Tibial artery (tissue), 4 donors: ENCODE results near the gene STOM.

Source experiments
- DNase-seq, 2 donors: peaks; one replicate each; pipeline ENCODE4 v3.0.0-alpha.2; 2019
- H3K27ac ChIP-seq, 2 donors: fragments of 200-600 bp; sonication (generic) in 1 of 2; 1 replicate in 1 of 2; 2 replicates in 1 of 2; pipeline ENCODE4 v1.5.1; 2018 to 2019; ENCODE audit warnings: mild to moderate bottlenecking in 1 of 2
- H3K27me3 ChIP-seq, 2 donors: fragments of 200-600 bp; sonication (generic) in 1 of 2; one replicate each; pipeline versions ENCODE4 v1.5.1 to v1.6.0; 2016 to 2019
- H3K36me3 ChIP-seq, 3 donors: fragments of 200-600 bp; sonication (generic) in 2 of 3; one replicate each; pipeline ENCODE4 v1.5.1; 2016 to 2019; ENCODE audit warnings: mild to moderate bottlenecking in 2 of 3
- H3K4me1 ChIP-seq, 4 donors: fragments of 200-600 bp; sonication (generic) in 2 of 4; 1 replicate in 3 of 4; 2 replicates in 1 of 4; pipeline ENCODE4 v1.5.1; 2016 to 2019
- H3K4me3 ChIP-seq, 2 donors: fragments of 200-600 bp; sonication (generic) in 1 of 2; 1 replicate in 1 of 2; 2 replicates in 1 of 2; pipeline ENCODE4 v1.5.1; 2018 to 2019; ENCODE audit warnings: mild to moderate bottlenecking in 2 of 2
- H3K9me3 ChIP-seq, 3 donors: fragments of 200-600 bp; sonication (generic) in 1 of 3; one replicate each; pipeline ENCODE4 v1.5.1; 2016 to 2019
- CTCF ChIP-seq, 2 experiments: fragments of 200-600 bp in 1 of 2; fragments of 450-650 bp in 1 of 2; IDR thresholded peaks; one replicate each; pipeline ENCODE4 v1.5.1; 2017 to 2019; ENCODE audit warnings: antibody characterized with exemption in 2 of 2, mild to moderate bottlenecking in 1 of 2, moderate library complexity in 1 of 2
- intact Hi-C: fragments of 100-400 bp; cut with DNase I; formaldehyde crosslinking; loops from one replicate; pipeline ENCODE4 v1.15.0; 2023; ENCODE audit warnings: low total_unique reads

STOM gene

GRCh38 chr9:121331992-121332685 is 37.9 kb downstream of the STOM start:
- Histone ChIP-seq H3K27me3 (no peaks in the 10 kb centered on the region), H3K27ac (peak overlapping the region; percentile 76 to 95), H3K4me1 (peaks cover 0 to 80% (median 51%) of the 10 kb centered on the region in 4 donors), H3K4me3 (no peak overlapping the region), H3K9me3 (no peaks in the 10 kb centered on the region), H3K36me3 (peaks cover 59 to 85% (median 79%) of the 10 kb centered on the region in 3 donors)
- peak; percentile 52 to 67 for TF ChIP-seq CTCF (IDR thresholded peaks at IDR 0.05)
- DNase-seq, result no peak
- intact Hi-C loops, result no loop called here

GRCh38 chr9:121331549-121331948 is 38.5 kb downstream of the STOM start:
- H3K27ac ChIP-seq, result peak overlapping the region; percentile 76 to 95
- H3K9me3 ChIP-seq, result no peaks in the 10 kb centered on the region
- no peak for TF ChIP-seq CTCF (IDR thresholded peaks at IDR 0.05)
- no peak for DNase-seq
- peaks cover 0 to 86% (median 56%) of the 10 kb centered on the region in 4 donors for H3K4me1 ChIP-seq
- H3K27me3 ChIP-seq, result no peaks in the 10 kb centered on the region
- no peak overlapping the region for H3K4me3 ChIP-seq
- peaks cover 65 to 85% (median 79%) of the 10 kb centered on the region in 3 donors for H3K36me3 ChIP-seq
- intact Hi-C loops, result no loop called here

- Histone ChIP-seq H3K4me1 (peaks cover 0 to 89% (median 71%) of the 10 kb centered on the region in 4 donors), H3K27ac (peak overlapping the region; percentile 92 to 95), H3K9me3 (no peaks in the 10 kb centered on the region), H3K27me3 (no peaks in the 10 kb centered on the region), H3K4me3 (no peak overlapping the region), H3K36me3 (peaks cover 81 to 94% (median 86%) of the 10 kb centered on the region in 3 donors)
- intact Hi-C loops, result no loop called here
- no peak for DNase-seq
- no peak for TF ChIP-seq CTCF (IDR thresholded peaks at IDR 0.05)
These were observed 41.0 kb downstream of the STOM start for GRCh38 chr9:121328876-121329681.

- Histone ChIP-seq H3K4me1 (peaks cover 0 to 89% (median 72%) of the 10 kb centered on the region in 4 donors), H3K36me3 (peaks cover 87 to 96% (median 90%) of the 10 kb centered on the region in 3 donors), H3K9me3 (no peaks in the 10 kb centered on the region), H3K4me3 (no peak overlapping the region), H3K27ac (peak overlapping the region; percentile 92 to 95), H3K27me3 (no peaks in the 10 kb centered on the region)
- intact Hi-C loops, result no loop called here
- DNase-seq, result no peak
- no peak for TF ChIP-seq CTCF (IDR thresholded peaks at IDR 0.05)
These were observed 41.6 kb downstream of the STOM start for GRCh38 chr9:121328476-121328875.

- Histone ChIP-seq H3K9me3 (no peaks in the 10 kb centered on the region), H3K27me3 (no peaks in the 10 kb centered on the region), H3K27ac (peak overlapping the region; percentile 92 to 95), H3K36me3 (peaks cover 88 to 93% (median 92%) of the 10 kb centered on the region in 3 donors), H3K4me3 (no peak overlapping the region), H3K4me1 (peaks cover 0 to 89% (median 69%) of the 10 kb centered on the region in 4 donors)
- no peak for TF ChIP-seq CTCF (IDR thresholded peaks at IDR 0.05)
- no peak for DNase-seq
- intact Hi-C loops, result no loop called here
These were observed 43.0 kb downstream of the STOM start for GRCh38 chr9:121326901-121327613.
